T-helper 1 cell treated with Interleukin-12 subunit alpha and Interleukin-12 subunit beta and Interleukin-4 antibody, amounts not matched to agents 30 μg/mL and 1 μg/mL, for 36 hours (primary cell): ENCODE results near the gene COG5.
"Not testable (repeated sequence)": the region's sequence is repeated elsewhere in the genome, so short reads cannot be mapped to it uniquely, and the experiment has no call there.

Experiments used
- H3K27ac Mint-ChIP-seq: one replicate; pipeline ENCODE4 v1.8.0; 2021; ENCODE audit warnings: mild to moderate bottlenecking, mixed read lengths
- H3K27me3 Mint-ChIP-seq: one replicate; pipeline ENCODE4 v1.8.0; 2021; ENCODE audit warnings: low read depth, mixed read lengths
- H3K36me3 Mint-ChIP-seq: one replicate; pipeline ENCODE4 v1.8.0; 2021; ENCODE audit warnings: low read depth, mixed read lengths
- H3K4me1 Mint-ChIP-seq: one replicate; pipeline ENCODE4 v1.8.0; 2021; ENCODE audit warnings: low read depth, mixed read lengths
- H3K4me3 Mint-ChIP-seq: one replicate; pipeline ENCODE4 v1.8.0; 2021; ENCODE audit warnings: mild to moderate bottlenecking, moderate library complexity, mixed read lengths
- H3K9me3 Mint-ChIP-seq: one replicate; pipeline ENCODE4 v1.8.0; 2021; ENCODE audit warnings: mixed read lengths

The COG5 gene

GRCh38 chr7:107234436-107234835, 329.3 kb downstream of the COG5 start:
- no peaks in the 10 kb centered on the region for H3K9me3 Mint-ChIP-seq
- no peaks in the 10 kb centered on the region for H3K4me1 Mint-ChIP-seq
- no peaks in the 10 kb centered on the region for H3K36me3 Mint-ChIP-seq
- no peak overlapping the region for H3K4me3 Mint-ChIP-seq
- no peak overlapping the region for H3K27ac Mint-ChIP-seq
- no peaks in the 10 kb centered on the region for H3K27me3 Mint-ChIP-seq

DNA sequence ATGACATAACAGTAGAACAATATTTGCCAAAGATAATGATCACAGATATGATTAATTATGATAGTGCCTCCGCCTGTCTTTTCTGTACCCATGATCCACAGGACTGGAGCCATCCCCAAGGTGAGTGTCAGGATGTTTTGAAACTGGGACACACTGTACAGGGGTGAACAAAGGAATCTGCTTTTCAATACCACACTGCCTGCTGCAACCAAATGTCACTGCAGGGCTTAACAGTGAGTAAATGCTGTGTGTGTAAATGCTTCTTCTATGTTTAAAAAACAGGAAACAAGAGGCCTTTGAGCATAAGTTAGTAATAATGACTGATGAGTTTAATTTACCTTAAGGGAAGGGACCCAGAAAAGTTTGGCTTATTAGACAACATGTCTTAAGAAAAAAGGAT, 329.7 kb downstream of the COG5 start:
- Mint-ChIP-seq H3K4me1 (no peaks in the 10 kb centered on the region), H3K36me3 (peaks cover 2% of the 10 kb centered on the region), H3K27me3 (no peaks in the 10 kb centered on the region), H3K27ac (no peak overlapping the region), H3K9me3 (no peaks in the 10 kb centered on the region), H3K4me3 (no peak overlapping the region)

GRCh38 chr7:107233174-107233573, 330.5 kb downstream of the COG5 start:
- Mint-ChIP-seq H3K27ac (no peak overlapping the region), H3K9me3 (no peaks in the 10 kb centered on the region), H3K36me3 (peaks cover 3% of the 10 kb centered on the region), H3K4me1 (no peaks in the 10 kb centered on the region), H3K27me3 (no peaks in the 10 kb centered on the region), H3K4me3 (no peak overlapping the region)

- Mint-ChIP-seq H3K9me3 (no peaks in the 10 kb centered on the region), H3K36me3 (peaks cover 3% of the 10 kb centered on the region), H3K27me3 (no peaks in the 10 kb centered on the region), H3K4me3 (no peak overlapping the region), H3K27ac (no peak overlapping the region), H3K4me1 (no peaks in the 10 kb centered on the region)
Observed at GRCh38 chr7:107232568-107233090, 331.1 kb downstream of the COG5 start.

GRCh38 chr7:107230334-107230733, 333.4 kb downstream of the COG5 start:
- Mint-ChIP-seq H3K4me3 (no peak overlapping the region), H3K4me1 (no peaks in the 10 kb centered on the region), H3K27ac (no peak overlapping the region), H3K9me3 (no peaks in the 10 kb centered on the region), H3K27me3 (no peaks in the 10 kb centered on the region), H3K36me3 (peaks cover 3% of the 10 kb centered on the region)

- H3K4me3 Mint-ChIP-seq = no peak overlapping the region
- H3K9me3 Mint-ChIP-seq = no peaks in the 10 kb centered on the region
- no peaks in the 10 kb centered on the region for H3K4me1 Mint-ChIP-seq
- no peaks in the 10 kb centered on the region for H3K27me3 Mint-ChIP-seq
- no peak overlapping the region for H3K27ac Mint-ChIP-seq
- H3K36me3 Mint-ChIP-seq = peaks cover 3% of the 10 kb centered on the region
Observed at GRCh38 chr7:107228291-107228690, 335.4 kb downstream of the COG5 start.

DNA sequence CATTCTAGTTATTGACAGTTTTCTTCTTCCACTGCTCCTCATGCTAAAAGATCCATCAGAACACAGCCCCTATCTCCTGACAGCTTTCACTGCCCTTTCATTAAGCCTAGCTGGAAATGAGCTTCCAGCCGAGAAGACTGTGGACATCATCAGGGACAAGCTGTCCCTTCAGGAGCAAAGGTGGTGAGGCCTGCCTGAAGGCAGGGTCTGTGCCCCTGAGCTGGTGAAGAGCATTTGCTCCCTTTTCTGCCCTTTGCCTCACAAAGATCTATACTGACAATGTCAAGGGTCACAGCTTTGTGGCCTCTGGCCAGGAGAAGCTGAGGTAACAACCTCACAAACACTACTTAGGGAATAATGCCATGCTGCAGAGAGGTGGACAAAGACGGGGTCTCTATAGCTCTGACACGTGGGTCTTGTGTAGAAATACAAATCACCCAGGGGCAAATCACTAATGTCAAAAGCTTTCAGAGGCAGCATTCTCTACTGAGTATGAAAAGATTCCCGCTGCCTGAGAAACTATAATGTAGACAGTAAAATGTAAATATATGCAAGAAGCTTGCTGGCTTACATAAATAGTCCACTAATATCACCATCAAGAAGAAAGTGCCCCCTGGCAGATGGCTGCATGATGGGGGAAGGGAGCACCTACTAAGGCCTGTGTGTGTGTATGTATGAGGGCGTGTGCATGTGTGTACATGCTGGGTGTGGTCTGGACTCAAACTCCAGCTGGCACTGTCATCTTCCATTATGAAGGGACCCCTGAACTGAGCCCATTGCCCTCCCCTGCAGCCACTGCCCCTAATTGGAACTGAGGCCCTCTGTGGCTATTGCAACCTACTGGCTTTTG, 339.1 kb downstream of the COG5 start:
- Mint-ChIP-seq H3K4me3 (no peak overlapping the region), H3K4me1 (no peaks in the 10 kb centered on the region), H3K9me3 (no peaks in the 10 kb centered on the region), H3K36me3 (peaks cover 3% of the 10 kb centered on the region), H3K27ac (no peak overlapping the region), H3K27me3 (no peaks in the 10 kb centered on the region)

DNA sequence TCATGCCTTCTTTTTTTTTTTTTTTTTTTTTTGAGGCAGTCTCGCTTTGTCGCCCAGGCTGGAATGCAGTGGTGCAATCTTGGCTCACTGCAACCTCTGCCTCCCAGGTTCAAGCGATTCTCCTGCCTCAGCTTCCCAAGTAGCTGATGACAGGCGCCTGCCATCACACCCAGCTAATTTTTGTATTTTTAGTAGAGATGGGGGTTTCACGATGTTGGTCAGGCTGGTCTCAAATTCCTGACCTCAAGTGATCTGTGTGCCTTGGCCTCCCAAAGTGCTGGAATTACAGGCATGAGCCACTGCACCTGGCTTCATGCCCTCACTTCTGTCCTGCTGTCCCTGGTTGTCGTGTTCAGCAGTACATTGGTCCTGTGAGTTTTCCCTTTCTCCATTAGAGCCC, 342.9 kb downstream of the COG5 start:
- not testable (repeated sequence) for H3K4me1 Mint-ChIP-seq, H3K36me3 Mint-ChIP-seq, H3K27me3 Mint-ChIP-seq, H3K4me3 Mint-ChIP-seq, H3K27ac Mint-ChIP-seq
- peaks cover 13% of the 10 kb centered on the region for H3K9me3 Mint-ChIP-seq

GRCh38 chr7:107220356-107220755, 343.4 kb downstream of the COG5 start:
- Mint-ChIP-seq H3K9me3 (peaks cover 14% of the 10 kb centered on the region), H3K4me3 (no peak overlapping the region), H3K36me3 (peaks cover 7% of the 10 kb centered on the region), H3K27ac (no peak overlapping the region), H3K27me3 (no peaks in the 10 kb centered on the region), H3K4me1 (no peaks in the 10 kb centered on the region)

DNA sequence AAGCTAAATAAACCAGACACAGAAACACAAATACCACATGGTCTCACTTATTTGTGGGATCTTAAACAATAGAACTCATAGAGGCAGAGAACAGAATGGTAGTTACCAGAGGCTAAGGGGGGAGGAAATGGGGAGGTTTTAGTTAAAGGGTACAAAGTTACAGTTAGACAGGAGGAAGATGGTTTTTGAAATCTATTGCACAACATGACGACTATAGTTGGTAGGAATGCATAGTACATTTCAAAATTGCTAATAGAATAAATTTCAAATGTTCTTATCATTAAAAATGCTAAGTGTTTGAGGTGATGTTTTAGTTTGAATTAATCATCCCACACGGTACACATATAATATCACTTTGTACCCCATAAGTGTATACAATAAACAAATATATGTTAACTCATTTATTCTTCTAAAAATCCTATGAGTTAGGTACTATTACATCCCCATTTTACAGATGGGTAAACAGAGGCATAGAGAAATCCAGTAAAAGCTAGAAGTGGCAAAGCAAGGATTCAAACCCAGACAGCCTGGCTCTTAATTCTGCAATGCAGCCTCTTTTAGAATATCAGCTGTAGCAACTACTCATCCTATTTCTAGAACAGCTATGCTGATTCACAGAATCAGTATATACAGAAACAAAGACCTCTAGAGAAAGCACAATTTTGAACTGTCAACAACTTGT, 344.0 kb downstream of the COG5 start:
- H3K27ac Mint-ChIP-seq = no peak overlapping the region
- peaks cover 19% of the 10 kb centered on the region for H3K9me3 Mint-ChIP-seq
- no peaks in the 10 kb centered on the region for H3K27me3 Mint-ChIP-seq
- H3K36me3 Mint-ChIP-seq = peaks cover 10% of the 10 kb centered on the region
- no peak overlapping the region for H3K4me3 Mint-ChIP-seq
- H3K4me1 Mint-ChIP-seq = no peaks in the 10 kb centered on the region

GRCh38 chr7:107213945-107214344, 349.8 kb downstream of the COG5 start:
- peaks cover 29% of the 10 kb centered on the region for H3K9me3 Mint-ChIP-seq
- no peaks in the 10 kb centered on the region for H3K27me3 Mint-ChIP-seq
- H3K4me3 Mint-ChIP-seq = no peak overlapping the region
- H3K36me3 Mint-ChIP-seq = peaks cover 24% of the 10 kb centered on the region
- no peaks in the 10 kb centered on the region for H3K4me1 Mint-ChIP-seq
- no peak overlapping the region for H3K27ac Mint-ChIP-seq

- H3K27me3 Mint-ChIP-seq = no peaks in the 10 kb centered on the region
Observed at GRCh38 chr7:107213193-107213788, 350.4 kb downstream of the COG5 start.

DNA sequence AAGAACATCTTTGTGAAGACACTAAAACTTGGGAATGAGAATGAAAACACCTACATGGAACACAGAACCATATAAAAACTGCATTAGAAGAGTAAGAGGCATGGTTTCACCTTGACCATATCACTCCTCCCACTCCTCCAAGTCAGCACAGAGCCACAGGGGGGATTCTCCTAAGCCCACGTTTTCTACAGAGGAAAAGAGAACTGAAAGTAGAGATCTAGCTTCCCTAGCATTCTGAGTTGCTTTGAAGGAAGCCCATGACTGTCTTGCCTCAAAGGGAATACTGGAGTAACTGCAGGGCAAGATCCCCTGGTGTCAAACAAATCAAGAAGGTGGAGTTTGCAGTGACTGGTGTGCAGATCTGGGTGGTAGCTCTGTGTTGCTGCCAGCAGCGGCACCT, 351.0 kb downstream of the COG5 start:
- Mint-ChIP-seq H3K9me3 (peaks cover 29% of the 10 kb centered on the region), H3K27me3 (no peaks in the 10 kb centered on the region), H3K27ac (no peak overlapping the region), H3K36me3 (peaks cover 24% of the 10 kb centered on the region), H3K4me3 (no peak overlapping the region), H3K4me1 (no peaks in the 10 kb centered on the region)

More at GRCh38 chr7:107213193-107213788, 350.4 kb downstream of the COG5 start:
- Mint-ChIP-seq H3K36me3 (peaks cover 24% of the 10 kb centered on the region), H3K4me1 (no peaks in the 10 kb centered on the region), H3K9me3 (peaks cover 29% of the 10 kb centered on the region), H3K4me3 (no peak overlapping the region), H3K27ac (no peak overlapping the region)

GRCh38 chr7:107210400-107210799, 353.3 kb downstream of the COG5 start:
- Mint-ChIP-seq H3K4me3 (no peak overlapping the region), H3K27ac (no peak overlapping the region), H3K36me3 (peaks cover 19% of the 10 kb centered on the region), H3K27me3 (no peaks in the 10 kb centered on the region), H3K4me1 (no peaks in the 10 kb centered on the region), H3K9me3 (peaks cover 15% of the 10 kb centered on the region)

GRCh38 chr7:107209565-107209964, 354.2 kb downstream of the COG5 start:
- Mint-ChIP-seq H3K4me3 (no peak overlapping the region), H3K36me3 (peaks cover 22% of the 10 kb centered on the region), H3K4me1 (no peaks in the 10 kb centered on the region), H3K27me3 (no peaks in the 10 kb centered on the region), H3K9me3 (peaks cover 10% of the 10 kb centered on the region), H3K27ac (no peak overlapping the region)
